GM19239 (cell line): ENCODE results near the gene LPAR6.
"Not testable (repeated sequence)": the region's sequence is repeated elsewhere in the genome, so short reads cannot be mapped to it uniquely, and the experiment has no call there.

Experiments used
- DNase-seq: peaks from one replicate; pipeline ENCODE4 v3.0.0; 2011; ENCODE audit warnings: low spot score; ENCODE audit not compliant: insufficient read length
- FAIRE-seq: peaks from 2 replicates; lab custom pipeline; 2011; peaks lifted over from hg19 to GRCh38; lab: Jason Lieb, UNC

LPAR6 gene

DNA sequence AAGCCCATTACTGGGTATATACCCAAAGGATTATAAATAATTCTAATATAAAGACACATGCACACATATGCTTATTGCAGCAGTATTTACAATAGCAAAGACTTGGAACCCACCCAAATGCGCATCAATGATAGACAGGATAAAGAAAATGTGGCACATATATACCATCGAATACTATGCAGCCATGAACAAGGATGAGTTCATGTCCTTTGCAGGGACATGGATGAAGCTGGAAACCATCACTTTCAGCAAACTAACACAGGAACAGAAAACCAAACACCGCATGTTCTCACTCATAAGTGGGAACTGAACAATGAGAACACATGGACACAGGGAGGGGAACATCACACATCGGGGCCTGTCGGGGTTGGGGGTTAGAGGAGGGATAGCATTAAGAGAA, 9.1 kb upstream of the LPAR6 start:
- not testable (repeated sequence) for FAIRE-seq, DNase-seq

GRCh38 chr13:48415516-48415915, 2.6 kb upstream of the LPAR6 start:
- no peak for DNase-seq
- FAIRE-seq, result no peak

GRCh38 chr13:48414501-48414900, 1.6 kb upstream of the LPAR6 start:
- DNase-seq (no peak), FAIRE-seq (no peak)

- no peak for FAIRE-seq
- DNase-seq, result no peak
Measured at GRCh38 chr13:48411841-48412531, 927 bp downstream of the LPAR6 start.

DNA sequence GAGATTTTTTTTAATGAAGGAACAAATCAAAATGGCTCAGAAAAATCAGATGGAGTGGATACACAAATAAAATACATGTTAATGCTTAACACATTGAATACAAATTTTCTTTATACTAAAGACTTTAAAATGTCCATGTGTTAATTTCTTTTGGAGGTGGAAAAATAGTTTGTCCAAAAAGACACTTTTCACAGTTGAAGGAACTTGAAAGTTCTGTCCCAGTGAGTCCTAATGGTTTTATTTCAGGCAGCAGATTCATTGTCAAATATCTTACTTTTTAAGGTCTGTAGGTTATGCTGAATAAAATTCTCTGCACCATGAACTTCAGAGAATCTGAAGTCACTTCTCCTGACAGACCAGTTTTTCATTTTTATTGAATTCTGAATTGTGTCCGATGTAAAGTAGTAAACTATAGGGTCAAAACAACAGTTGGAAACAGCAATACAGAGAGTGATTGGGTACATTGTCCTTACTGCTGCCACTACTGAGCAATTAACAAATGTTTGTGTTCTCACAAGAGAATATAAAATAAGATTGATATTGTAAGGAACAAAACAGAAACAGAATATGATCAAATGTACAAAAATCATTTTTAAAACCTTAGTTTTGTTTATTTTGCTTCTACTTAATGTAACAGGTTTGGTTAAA, 1.6 kb downstream of the LPAR6 start:
- peak; percentile 77 for FAIRE-seq
- no peak for DNase-seq

GRCh38 chr13:48410199-48410598, 2.7 kb downstream of the LPAR6 start:
- no peak for DNase-seq
- peak; percentile 85 for FAIRE-seq

- DNase-seq (no peak), FAIRE-seq (peak; percentile 61)
Measured at GRCh38 chr13:48405875-48406274, 7.0 kb downstream of the LPAR6 start.

DNA sequence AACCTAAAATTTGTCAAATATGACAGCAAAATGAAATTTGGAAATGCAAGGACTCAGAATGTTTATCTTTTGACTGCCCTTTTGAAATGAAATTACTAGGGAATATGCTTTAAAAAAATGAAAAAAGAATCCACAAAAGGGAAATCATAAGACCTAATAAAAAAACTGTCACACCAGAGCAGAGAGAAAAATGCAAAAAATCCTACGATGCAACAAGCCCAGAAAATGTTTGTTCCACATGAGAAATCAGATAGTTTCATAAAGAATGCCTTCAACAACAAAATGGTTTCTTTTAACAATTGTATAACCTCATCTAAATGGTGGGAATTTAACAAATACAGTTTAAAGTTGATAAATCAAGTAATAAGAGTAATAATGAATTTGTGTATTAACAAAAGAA, 8.0 kb downstream of the LPAR6 start:
- DNase-seq (no peak), FAIRE-seq (peak; percentile 64)

GRCh38 chr13:48403913-48404312, 9.0 kb downstream of the LPAR6 start:
- no peak for FAIRE-seq
- DNase-seq, result no peak

DNA sequence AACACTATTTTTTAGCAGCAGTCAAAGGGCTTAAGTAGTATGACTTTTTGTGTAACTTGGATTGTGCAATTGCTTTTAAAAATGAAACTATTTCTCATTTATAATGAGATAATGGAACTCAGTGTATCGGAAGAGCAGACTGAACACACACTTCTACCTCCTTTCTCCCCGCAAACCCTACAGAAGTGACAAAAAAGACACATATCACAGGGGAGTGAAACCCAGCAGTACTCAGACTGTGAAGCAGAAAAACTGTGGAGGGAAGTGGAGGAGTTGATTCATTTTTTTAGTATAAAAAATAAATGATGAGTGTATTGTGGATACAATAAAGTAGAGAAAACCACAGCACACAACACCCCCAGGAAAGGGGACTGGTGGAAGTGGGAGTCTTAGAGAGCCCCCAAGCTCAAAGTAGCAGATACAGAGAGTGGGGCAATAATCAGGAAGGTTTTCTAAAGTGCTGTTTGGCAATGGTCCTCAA, 9.7 kb downstream of the LPAR6 start:
- peak; percentile 14 for DNase-seq

DNA sequence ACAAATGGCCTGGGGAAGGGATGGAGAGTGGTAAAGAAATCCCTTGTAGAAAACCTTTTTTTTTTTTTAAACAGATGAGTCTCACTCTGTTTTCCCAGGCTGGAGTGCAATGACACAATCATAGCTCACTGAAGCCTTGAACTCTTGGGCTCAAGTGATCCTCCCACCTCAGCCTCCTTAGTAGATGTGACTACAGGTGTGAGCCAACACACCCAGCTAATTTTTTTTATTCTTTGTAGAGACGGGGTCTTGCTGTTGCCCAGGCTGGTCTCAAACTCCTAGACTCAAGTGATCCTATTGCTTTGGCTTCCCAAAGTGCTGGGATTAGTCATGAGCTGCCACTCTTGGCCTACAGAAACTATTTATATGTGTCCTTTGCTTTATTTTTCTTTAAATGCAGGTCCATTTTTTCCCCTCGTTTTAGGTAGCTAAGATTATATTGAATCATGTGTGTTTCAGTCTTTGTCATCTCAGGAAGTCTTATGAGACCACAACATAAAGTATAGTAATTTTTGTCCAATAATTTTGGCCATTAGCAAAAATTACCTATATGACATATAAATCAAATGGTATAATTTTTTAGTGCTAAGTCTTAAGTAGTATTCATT, 10.5 kb downstream of the LPAR6 start:
- FAIRE-seq, result peak; percentile 83
- no peak for DNase-seq

More for the DNA sequence above, 9.7 kb downstream of the LPAR6 start:
- peak; percentile 92 for FAIRE-seq

GRCh38 chr13:48401480-48401879, 11.4 kb downstream of the LPAR6 start:
- FAIRE-seq (no peak), DNase-seq (no peak)

DNA sequence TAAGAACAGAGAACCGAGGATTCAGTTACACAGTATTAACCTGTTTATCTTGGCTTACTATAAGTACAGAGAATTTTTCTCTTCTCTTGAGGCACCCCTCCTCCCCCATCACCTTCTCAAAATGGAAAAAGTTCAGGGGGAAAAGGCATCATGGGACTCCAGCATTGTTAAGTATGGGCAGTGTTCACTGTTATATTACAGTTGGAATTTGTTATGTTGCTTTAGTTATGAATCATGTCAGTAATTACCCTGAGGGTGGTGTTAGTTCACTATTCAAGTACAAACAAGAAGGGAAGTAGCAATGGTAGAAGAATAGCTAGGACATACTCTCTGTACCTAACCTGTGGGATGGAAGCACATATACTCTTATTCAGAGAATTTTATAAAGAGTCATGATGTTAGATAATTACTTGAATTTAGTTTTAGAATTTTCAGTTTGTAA, 12.0 kb downstream of the LPAR6 start:
- DNase-seq, result no peak
- FAIRE-seq, result peak; percentile 84

GRCh38 chr13:48400090-48400694, 12.7 kb downstream of the LPAR6 start:
- DNase-seq (no peak), FAIRE-seq (no peak)

GRCh38 chr13:48398450-48399095, 14.3 kb downstream of the LPAR6 start:
- DNase-seq (no peak), FAIRE-seq (peak; percentile 74)

DNA sequence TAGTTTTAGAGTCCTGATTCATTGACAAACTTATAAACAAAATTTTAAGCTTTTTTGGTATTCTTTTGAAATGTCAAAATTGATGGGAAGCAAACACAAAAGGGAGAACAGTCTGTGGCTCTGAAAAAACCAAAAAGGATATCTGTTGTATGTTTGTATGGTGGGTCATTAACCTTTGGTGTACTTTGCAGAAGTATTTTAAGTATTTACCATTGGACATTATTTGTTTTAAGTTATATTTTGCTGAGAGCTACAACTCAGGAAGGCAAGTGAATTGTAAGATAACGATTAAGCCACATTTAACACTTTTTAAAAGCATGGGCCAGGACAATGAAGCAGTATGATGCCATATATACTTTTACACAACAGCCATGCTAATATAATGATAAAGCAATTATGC, 15.2 kb downstream of the LPAR6 start:
- FAIRE-seq, result no peak
- no peak for DNase-seq

DNA sequence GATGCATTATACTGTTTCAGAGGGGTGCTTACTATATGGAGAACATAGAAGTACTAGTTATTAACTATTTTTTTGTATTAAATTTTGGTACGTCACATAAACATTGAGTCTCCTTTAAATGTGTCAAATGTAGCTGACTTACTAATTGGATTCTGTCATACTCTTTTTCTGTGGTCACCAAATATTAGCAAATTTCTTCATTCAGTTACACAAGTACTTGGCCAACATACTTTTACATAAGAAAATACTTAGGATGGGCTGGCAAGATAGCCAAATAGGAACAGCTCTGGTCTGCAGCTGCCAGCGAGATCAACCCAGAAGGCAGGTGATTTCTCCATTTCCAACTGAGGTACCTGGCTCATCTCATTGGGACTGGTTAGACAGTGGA, 19.2 kb downstream of the LPAR6 start:
- no peak for FAIRE-seq
- DNase-seq, result no peak

GRCh38 chr13:48393030-48393697, 19.7 kb downstream of the LPAR6 start:
- DNase-seq, result no peak
- FAIRE-seq, result no peak

DNA sequence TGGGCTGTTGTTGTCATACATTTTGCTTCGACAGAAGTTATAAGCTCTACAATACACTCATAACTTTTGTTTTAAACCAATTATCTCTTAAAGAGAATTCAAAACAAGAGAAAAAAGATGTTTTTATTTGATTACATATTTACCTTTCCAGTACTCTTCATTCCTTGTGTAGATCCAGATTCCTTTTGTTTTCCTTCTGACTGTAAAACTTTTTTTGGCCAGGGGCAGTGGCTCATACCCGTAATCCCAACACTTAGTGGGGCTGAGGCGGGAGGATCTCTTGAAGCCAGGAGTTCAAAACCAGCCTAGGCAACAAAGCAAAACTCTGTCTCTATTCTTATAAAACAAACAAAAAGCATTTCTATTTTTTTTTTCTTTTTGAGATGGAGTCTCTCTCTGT, 21.7 kb downstream of the LPAR6 start:
- DNase-seq, result no peak
- FAIRE-seq, result no peak

GRCh38 chr13:48386816-48387215, 26.1 kb downstream of the LPAR6 start:
- FAIRE-seq, result no peak

More at GRCh38 chr13:48386816-48387215, 26.1 kb downstream of the LPAR6 start:
- no peak for DNase-seq
